HG03064 (cell line): ENCODE results near the gene PRR35.

ENCODE experiments used
- ATAC-seq: cut with Tn5 transposase; IDR thresholded peaks from one replicate; pipeline ENCODE4 v1.9.1; 2021; ENCODE audit warnings: low read depth; ENCODE audit not compliant: unreplicated experiment

PRR35 gene

DNA sequence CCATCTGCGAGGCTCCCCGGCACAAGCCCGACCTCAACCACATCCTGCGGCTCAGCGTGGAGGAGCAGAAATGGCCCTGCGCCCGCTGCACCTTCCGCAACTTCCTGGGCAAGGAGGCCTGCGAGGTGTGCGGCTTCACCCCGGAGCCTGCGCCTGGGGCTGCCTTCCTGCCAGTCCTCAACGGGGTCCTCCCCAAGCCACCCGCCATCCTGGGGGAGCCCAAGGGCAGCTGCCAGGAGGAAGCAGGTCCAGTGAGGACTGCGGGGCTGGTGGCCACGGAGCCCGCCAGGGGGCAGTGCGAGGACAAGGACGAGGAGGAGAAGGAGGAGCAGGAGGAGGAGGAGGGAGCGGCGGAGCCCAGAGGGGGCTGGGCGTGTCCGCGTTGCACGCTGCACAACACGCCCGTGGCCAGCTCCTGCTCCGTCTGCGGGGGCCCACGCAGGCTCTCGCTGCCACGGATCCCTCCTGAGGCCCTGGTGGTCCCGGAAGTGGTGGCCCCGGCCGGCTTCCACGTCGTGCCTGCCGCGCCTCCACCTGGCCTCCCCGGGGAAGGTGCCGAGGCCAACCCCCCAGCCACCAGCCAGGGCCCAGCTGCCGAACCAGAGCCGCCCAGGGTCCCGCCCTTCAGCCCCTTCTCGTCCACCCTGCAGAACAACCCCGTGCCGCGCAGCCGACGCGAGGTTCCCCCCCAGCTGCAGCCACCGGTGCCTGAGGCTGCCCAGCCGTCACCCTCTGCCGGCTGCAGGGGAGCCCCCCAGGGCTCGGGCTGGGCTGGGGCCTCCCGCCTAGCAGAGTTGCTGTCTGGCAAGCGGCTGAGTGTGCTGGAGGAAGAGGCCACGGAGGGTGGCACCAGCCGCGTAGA is 13.1 kb upstream of the PRR35 start:
- no peak for ATAC-seq

DNA sequence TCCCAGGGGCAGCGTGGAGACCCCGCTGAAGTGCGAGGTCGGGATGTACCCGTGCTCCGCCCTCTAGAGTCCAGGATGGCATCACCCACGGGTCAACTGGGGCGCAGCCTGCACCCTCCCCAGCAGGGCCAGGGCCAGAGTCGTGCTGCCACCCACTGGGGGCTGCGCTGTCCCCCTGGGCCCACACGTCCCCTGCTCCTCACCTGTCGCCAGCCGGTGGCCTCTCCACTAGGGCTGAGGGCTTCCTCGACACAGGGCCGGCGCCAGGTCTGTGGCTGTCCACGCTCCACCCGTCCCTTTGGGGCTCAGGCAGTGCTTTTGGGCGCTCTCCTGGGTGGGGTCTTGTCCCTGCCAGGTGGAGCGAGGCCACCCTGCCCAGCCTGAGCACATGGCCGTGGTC is 11.6 kb upstream of the PRR35 start:
- ATAC-seq: no peak

DNA sequence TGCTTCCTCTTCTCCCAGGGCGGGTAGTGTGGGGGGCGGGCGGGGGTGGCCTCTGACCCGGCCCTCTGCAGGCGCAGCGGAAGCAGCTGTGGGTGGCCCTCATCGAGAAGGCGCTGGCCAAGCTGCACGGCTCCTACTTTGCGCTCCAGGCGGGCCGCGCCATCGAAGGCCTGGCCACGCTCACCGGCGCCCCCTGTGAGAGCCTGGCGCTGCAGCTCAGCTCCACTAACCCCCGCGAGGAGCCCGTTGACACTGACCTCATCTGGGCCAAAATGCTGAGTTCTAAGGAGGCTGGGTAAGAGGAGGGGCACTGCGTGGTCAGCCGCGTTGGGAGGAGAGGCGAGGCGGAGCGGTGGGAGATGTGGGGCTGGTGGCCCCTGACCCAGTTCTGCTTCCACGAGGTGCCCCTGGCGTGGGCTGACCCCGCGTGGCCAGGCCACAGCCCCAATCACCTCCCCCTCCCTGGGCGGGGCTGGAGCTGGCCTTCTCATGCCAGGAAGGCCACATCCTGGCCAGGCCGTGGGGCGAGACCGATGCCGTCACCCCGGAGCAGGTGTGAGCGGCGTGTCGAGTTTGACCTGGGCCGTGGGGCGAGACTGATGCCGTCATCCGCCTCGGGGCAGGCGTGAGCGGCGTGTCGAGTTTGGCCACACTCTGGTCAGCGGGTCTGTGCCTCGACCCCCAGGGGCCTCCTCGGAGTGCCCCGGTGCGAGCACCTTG is 10.5 kb upstream of the PRR35 start:
- ATAC-seq: no peak

DNA sequence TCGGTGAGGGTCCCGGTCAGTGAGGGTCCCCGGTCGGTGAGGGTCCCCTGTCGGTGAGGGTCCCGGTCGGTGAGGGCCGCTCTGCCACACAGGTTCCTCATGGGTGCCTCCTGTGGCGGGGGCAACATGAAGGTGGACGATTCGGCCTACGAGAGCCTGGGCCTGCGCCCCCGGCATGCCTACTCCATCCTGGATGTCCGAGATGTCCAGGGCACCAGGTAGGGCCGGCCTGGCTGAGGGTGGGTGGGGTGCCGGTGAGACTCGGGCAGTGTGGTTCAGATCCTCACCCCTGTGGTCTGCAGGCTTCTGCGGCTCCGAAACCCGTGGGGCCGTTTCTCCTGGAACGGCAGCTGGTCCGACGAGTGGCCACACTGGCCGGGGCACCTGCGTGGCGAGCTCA is 9.0 kb upstream of the PRR35 start:
- no peak for ATAC-seq

DNA sequence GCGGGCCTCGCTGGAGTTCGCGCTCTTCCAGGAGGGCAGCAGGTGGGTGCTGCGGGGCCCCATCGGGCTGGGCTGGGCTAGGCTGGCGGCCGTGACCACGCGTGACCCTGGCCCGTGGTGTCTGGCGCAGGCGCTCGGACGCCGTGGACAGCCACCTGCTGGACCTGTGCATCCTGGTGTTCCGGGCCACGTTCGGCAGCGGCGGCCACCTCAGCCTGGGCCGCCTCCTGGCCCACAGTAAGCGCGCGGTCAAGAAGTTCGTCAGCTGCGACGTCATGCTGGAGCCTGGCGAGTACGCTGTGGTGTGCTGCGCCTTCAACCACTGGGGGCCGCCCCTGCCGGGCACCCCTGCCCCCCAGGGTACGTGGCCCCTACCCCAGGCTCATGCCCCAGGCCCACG is 8.0 kb upstream of the PRR35 start:
- no peak for ATAC-seq

DNA sequence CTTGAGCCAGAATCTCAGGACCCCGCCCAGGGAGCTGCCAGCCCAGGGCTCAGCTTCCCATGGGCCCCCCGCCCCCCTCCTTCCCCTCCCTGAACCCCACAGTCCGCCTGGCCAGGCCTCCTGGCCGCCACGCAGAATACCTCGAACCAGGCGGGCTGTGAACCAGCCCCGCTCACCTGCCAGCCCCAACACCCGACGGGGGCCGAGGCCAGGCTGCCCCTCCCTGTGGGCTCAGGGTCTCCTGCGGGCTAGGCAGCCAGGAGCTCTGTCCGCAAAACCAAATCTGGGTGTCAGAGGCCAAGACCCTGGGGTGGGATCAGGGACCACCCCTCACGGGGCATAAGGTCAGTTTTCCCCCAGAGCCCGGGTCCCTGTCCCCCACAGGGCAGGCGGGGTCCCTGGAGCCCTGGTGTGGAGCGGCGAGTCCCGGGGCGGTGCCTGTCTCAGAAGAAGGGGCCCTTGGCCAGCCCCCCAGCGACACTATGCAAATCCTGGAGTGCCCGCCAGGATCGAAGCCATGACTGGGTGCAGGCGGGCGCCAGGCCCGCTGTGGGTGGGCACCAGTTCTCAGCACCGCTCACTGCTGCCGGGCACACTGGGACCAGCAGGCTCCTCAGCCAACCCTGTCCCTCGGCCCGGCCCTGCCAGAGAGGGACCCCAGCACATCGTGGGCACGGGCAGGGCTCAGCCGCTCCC is 6.4 kb upstream of the PRR35 start:
- no peak for ATAC-seq

DNA sequence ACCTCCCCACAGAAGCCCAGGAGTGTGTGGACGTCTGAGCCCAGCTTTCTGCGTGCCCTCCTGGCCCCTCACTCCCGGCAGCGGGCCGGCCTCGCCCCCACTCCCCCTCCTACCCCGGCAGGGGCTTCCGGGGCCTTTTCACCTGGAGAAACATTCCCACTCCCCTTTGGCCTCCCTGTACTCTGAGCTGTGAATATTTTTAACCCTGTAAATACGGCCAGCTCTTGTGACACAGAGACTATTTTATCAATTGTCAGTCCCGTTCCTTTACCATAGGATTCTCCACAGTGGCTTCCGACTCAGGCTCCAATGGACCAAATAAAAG is 5.9 kb upstream of the PRR35 start:
- ATAC-seq: no peak

DNA sequence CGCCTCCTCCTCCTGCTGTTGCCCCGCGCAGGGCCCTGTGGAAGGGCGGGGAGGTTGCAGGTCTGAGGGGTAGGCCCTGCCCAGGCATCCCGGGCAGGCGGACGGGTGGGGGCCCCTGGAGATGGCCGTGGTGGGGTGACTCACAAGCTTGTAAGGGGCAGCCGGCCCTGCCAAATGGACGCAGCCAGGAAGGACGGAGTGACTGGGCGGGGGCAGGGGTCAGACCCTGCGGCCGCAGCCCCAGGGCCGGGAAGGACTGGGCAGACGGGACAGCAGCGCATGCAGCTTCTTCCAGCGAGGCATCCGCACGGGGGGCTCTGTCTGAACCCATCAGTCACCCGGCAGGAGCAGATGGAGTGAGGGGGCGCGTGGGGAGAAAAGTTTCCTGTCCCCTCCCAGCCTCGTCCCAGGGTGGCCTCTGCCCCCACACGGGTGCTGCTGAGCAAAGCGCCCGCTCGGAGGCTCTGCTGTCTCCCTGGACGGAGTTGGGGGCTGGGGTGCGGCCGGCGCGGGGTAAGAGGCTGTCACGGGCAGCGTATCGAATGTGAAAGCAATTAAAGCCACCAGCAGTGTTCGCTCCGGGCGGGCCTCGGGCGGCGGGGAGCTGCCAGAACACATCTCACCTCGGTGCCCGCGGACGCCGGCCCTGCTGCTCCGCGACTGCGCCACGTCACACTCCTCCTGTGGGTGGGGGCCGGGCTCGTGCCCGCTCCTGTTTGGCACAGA is 5.4 kb upstream of the PRR35 start:
- ATAC-seq: no peak

DNA sequence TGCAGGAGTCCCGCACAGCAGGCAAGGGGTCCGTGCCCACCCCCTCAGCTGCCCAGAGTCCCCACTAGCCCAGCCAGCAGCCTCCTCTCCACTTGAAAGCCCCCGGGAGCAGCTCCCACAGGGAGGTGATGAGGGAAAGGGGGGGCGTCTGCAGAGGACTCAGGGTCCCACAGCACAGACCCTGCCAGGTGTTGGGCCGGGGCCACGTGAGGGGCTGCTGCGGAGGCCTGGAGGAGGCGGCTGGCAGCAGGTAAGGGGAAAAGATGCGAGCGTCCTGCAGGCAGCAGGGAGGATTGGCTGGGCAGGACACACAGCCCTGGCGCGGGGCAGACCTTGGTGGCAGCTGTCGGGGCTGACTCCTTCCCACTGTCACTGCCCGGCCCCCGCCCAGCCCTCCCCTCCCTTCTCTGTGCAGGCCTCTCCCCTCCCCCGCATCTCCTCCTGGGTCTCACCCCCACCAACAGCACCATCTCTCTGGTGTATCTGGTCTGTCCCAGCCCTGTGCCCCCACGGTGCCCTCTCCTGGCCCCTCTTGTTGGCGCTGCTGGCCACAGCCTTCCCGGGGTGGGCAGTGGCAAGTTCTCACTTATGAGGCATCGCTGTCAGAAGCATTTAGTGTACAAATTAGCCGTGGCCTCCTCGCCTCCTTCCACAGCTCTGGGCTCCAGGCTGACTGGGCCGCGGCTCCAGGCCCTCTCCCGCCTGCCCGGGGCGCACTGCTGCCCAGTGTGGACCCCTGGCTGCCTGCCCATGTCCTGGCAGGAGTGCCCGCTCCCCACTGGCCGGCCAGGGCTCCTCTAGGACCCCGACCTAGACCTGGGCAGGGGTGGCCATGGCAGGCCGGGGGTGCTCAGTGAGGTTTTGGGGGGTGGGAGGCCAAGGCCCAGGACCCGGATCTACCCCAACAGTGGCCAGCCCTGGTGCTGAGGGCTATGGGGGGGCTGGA is 4.4 kb upstream of the PRR35 start:
- no peak for ATAC-seq

DNA sequence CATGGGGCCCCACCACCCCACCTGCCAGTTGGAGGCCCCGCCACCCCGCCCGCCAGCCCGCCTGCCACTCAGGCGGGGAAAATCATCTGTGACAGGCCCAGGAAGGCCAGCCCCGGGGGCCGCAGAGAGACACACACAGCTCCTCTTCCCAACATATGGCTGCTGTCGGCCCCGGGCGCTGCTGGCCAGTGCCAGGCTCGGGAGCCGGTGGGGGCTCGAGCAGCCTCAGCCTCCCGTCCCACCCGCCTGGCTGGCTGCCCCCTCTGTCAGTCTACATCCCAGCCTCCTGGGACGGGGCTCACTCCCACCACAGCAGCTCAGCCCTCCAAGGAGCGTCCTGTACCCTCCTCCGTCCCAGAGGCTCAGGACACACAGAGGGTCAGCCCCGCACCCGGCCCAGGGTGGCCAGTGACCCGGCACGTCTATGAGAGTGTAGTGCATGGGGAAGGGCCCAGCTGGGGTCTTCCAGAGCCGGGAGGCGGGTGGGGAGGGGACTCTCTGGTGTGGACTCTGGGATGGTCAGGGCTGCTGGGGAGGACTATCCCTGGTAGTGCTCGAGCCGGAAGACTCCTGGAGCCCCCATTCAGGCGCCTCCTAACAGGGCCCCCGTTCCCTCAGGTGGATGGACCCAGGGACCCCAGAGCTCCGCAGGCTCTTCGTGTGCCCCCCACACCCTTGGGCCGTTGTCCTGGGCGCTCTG is 3.6 kb upstream of the PRR35 start:
- ATAC-seq: no peak

DNA sequence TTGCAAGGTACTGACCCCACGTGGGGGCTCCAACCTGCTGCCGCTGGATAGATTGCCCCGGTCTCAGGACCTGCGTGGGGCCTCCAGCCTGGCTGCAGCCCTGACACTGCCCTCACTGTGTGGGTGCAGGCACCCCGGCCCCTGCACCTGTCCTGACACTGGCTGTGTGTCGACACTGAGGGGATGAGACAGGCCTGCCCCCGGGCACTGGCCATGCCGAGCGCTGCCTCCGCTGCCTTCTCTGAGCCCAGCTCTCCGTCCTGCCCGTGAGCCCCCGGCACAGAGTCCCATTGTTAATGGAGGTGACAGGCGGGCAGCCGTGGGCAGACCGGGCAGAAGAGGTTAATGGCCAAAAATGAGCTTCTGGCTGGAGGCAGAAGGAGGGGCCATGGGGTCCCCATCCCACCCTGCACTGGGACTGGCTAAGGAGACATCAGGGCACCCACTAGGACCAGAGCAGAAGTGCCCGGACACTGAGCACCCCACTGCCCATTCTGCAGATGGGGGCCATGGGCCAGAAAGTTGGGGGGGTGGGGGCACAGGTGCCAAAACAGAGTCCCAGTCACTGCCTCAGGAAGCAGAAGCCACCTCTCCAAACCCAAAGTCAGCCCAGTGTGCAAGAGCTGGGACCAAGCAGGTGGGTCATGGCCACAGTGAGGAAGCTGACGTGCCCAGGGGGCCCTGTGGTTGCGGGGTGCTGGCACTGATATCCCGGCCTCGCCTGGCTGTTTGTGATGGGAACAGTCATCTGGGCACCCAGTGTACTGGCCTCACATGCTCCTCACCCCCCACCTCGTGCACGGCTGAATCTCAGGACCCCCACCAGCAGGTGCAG is 2.5 kb upstream of the PRR35 start:
- ATAC-seq: no peak

DNA sequence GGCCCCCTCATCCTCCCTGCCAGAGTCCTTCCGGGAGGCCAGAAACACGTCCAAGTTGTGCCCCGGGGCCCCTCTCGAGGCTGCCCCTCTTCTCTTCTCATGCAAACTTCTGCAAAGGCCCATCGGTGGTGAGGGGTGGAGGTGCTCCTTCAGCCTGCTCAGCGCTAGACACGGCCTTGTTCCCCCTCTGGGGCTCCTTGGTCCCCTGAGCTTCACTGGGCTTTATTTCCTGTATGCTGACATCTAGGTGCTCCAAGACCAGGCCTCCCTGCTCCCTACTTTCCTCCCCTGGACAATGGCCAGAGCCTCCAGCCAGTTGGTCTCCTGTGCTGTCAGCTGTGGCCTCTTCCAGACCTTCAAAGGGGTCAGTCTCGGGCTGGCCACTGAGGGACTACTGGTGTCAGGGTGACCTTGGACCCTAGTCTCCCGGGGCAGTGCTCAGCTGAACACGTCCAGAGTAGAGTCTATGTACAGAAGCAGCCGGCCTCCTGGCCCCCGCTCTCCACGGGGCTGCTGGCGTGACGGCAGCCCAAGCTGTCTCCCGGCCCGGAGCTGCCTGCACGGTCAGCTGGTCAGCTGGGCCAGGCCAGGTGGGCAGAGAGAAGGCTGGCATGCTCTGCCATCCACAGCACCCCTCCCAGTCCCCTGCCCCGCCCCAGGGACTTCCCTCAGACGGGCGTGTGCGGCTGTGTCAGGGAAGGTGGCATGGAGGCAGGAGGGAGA is 1.7 kb upstream of the PRR35 start:
- ATAC-seq: no peak

DNA sequence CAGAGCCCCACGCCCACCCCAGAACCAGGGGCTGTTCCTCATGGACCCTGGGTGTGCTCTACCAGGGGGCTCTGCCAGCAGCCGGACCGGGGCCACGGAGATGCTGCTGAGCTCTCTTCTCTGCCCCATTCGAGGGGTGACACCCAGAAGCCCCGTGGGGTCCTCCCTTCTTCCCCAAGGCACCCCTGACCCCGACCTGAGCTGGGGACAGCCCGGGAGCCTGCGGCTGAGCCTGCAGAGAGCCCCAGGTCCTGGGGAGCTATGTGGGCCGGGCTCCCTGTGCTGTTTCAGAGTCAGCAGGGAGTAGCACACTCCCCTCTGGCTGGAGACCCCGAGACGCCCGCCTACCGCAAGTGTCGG is 1.2 kb upstream of the PRR35 start:
- no peak for ATAC-seq

DNA sequence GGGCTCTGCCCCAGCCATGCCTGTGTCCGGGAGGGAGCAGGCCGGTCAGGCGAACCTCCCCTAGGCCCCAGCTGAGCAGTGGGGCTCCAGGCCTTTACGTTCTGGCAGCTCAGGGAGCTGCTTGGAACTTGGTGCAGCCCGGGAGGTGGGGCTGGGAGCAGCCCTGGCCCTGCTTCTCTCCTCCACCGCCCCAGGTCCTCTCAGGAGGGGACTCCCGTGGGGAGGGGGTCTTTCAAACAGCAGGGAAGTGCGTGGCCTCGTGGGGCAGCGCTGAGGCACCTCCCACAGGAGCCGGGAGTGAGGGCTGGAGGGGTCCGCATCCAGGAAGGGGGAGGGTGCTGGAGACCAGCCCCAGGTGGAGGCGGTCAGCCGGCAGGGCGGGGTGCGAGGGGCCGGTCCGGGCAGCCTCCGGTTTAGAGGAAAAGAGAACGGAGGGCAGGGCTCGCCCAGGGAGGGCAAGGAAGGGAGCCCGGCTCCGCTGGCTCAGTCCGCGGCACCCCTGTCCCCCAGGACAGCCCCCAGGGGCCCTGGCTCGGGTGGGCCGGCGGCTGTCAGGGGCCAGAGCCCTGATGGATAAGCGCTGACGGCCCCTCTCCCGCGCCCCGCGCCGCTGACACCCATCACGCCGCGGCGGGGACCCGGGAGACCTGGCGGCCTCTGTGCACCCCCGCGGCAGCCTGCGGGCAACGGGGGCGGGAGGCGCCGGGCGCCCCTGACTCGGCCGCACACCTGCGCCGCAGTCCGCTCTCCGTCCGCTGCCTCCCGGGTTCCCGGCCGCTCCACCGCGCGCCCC is 587 bp upstream of the PRR35 start:
- no peak for ATAC-seq

DNA sequence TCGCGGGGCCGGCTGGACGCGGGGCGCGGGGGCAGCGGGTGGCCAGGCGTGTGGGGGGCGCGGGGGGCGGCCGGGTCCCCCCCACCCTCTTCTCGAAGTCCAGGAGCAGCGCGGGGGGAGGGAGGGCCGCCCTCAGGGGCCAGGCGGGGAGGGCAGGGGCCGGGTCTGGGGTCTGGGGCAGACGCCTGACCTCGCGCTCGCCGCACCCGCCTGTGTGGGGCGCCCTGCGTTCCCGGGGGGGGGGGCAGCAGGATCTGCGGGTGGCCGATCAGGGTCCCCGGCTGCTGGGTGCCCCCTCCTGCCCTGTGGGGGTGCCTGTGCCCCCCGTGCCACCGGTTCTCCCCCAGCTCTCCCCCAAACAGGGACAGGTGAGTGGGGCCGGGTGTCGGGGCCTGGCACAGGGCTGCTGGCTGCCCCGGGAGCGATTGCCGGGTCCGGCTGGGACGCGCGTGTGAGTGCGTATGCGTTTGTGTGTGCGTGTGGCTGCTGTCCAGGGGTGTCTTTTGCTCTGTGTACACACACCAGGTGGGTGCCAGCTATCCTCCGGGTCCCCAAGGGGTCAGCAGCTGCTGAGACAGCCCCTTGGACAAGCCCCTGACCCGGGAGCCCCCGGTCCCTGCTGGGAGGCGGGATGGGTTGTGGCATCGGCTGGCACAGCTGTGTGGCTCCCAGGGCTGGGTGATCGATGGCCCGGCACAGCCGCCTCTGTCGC is 663 bp downstream of the PRR35 start:
- no peak for ATAC-seq

DNA sequence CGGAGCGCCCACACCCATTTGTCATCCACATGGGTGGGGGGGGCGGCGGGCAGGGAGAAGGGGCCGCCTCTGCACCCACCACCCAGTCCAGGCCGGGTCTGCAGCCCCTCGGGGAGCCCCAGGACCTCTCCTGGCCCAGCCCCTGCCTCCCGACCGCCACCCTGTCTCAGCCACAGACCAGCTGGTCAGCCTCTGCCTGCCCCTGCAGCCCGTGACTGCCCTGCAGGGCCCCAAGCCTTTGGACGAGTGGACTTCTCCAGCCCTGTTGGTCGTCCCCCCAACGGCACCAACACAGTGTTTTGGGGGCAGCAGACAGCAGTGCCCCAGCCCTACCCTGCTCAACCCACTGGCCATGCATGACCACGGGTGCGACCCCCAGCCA is 1.2 kb downstream of the PRR35 start:
- ATAC-seq: no peak
